A549 (cell line): Measurements from ENCODE around the gene IRX5.

Source experiments
- CHD2 ChIP-seq: fragments of 150-350 bp; IDR thresholded peaks from 2 replicates; pipeline ENCODE4 v1.6.1; 2014; ENCODE audit warnings: low read length; ENCODE audit not compliant: partially characterized antibody
- CTCF ChIP-seq: fragments of >200 bp; sonication (Bioruptor Twin); formaldehyde crosslinking; IDR thresholded peaks from 3 replicates; pipeline ENCODE4 v1.5.1; 2016
- ELK1 ChIP-seq: fragments of 150-350 bp; IDR thresholded peaks from 2 replicates; pipeline ENCODE4 v1.6.1; 2014; ENCODE audit warnings: low read depth, mild to moderate bottlenecking, low read length
- FOXS1 ChIP-seq: fragments of 250-450 bp; sonication (Bioruptor Pico); IDR thresholded peaks from 2 replicates; pipeline ENCODE4 v1.5.0; 2020; ENCODE audit warnings: mild to moderate bottlenecking, moderate library complexity
- HDAC2 ChIP-seq: fragments of 200-600 bp; sonication (generic); IDR thresholded peaks from 2 replicates; pipeline ENCODE4 v1.6.1; 2016
- MYC ChIP-seq: IDR thresholded peaks from 2 replicates; pipeline ENCODE4 v1.6.1; 2012; ENCODE audit warnings: mild to moderate bottlenecking, inconsistent platforms, low read length, improper control_type of control experiment, borderline replicate concordance
- POLR2A ChIP-seq: IDR thresholded peaks from 2 replicates; pipeline ENCODE4 v1.6.1; 2012; ENCODE audit warnings: mild to moderate bottlenecking, low read length
- POLR2AphosphoS2 ChIP-seq: conservative IDR thresholded peaks from 2 replicates; pipeline ENCODE4 v1.6.1; 2012; ENCODE audit warnings: low read length, improper control_type of control experiment, inconsistent platforms
- RCOR1 ChIP-seq: fragments of 150-350 bp; IDR thresholded peaks from 2 replicates; pipeline ENCODE4 v1.6.1; 2014; ENCODE audit warnings: antibody characterized with exemption, low read length, low read depth
- RNF2 ChIP-seq: fragments of 200-600 bp; sonication (generic); IDR thresholded peaks from 2 replicates; pipeline ENCODE4 v1.6.1; 2016; ENCODE audit warnings: low read depth, mild to moderate bottlenecking, antibody characterized with exemption, moderate library complexity, borderline replicate concordance
- SMC3 ChIP-seq: fragments of >200 bp; sonication (Bioruptor Twin); formaldehyde crosslinking; IDR thresholded peaks from 3 replicates; pipeline ENCODE4 v1.6.1; 2018; ENCODE audit warnings: inconsistent platforms
- TF ChIP-seq, protein P1 (sequence below): IDR thresholded peaks from 2 replicates; pipeline ENCODE4 v1.6.1; 2012

DNA sequence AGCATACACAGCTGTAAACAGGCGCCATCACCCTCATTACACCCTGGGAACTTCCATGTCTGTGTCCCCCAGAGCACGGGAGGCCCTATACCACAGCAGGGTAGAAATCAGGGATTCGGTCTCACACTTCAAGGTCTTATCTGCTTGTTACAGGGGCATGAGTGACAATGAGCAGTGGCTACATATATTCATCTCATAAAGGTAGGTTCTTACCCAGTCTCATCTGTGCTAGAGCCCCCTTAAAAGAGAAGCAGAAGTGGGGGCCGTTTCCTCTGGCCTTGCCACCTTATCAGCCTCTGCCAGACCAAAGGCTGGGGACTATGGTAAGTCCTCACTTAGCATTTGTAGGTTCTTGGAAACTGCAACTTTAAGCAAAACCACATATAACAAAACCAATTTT is 46.5 kb downstream of the IRX5 start:
- TF ChIP-seq POLR2A (no peak), RCOR1 (no peak), CHD2 (no peak), MYC (no peak), HDAC2 (no peak), RNF2 (no peak), SMC3 (no peak), ELK1 (no peak), POLR2AphosphoS2 (no peak), CTCF (no peak), FOXS1 (CRISPR knock-in tag) (no peak)
- TF ChIP-seq, protein P1, sequence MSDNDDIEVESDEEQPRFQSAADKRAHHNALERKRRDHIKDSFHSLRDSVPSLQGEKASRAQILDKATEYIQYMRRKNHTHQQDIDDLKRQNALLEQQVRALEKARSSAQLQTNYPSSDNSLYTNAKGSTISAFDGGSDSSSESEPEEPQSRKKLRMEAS = no peak
